GM12878 (cell line): ENCODE measurements around the gene ABCC1. TPM values are rescaled to one million over a fixed set of nuclear protein-coding genes. Genes with fewer than 3 reads are reported as not detected.

Experiments
- ATAC-seq: fragments of 200-7000 bp; cut with Tn5 transposase; 3 replicates; pipeline ENCODE4 v1.9.1; 2020; ENCODE audit warnings: mild to moderate bottlenecking, moderate library complexity
- BruUV-seq: library from RNA; stranded (reverse); fragments of 400-500 nt; replicated peaks from 2 replicates; lab custom pipeline; 2021; lab: Mats Ljungman, UMichigan
- CTCF ChIA-PET: fragments of 300-600 bp; sonication (Branson Sonifier 250); formaldehyde crosslinking; extraction: SDS; loops from one replicate; lab custom pipeline; 2021; ENCODE audit warnings: inconsistent platforms; lab: Yijun Ruan, JAX
- POLR2A ChIA-PET: fragments of 350-600 bp; formaldehyde crosslinking; extraction: SDS; loops from one replicate; lab custom pipeline; 2021; ENCODE audit warnings: inconsistent platforms; lab: Charles Lee
- RAD21 ChIA-PET: fragments of 300-600 bp; sonication (Branson Sonifier 250); formaldehyde crosslinking; loops from one replicate; lab custom pipeline; 2023; ENCODE audit warnings: antibody characterized with exemption; ENCODE audit not compliant: unreplicated experiment; lab: Charles Lee
- SMC1A ChIA-PET: fragments of 300-600 bp; sonication (Branson Sonifier 250); formaldehyde crosslinking; loops from one replicate; lab custom pipeline; 2023; ENCODE audit not compliant: unreplicated experiment, uncharacterized antibody; lab: Charles Lee
- DNase-seq: peaks from one replicate; pipeline ENCODE4 v3.0.0-alpha.2; 2011; ENCODE audit warnings: low read depth, low spot score
- FAIRE-seq: peaks from 3 replicates; lab custom pipeline; 2011; peaks lifted over from hg19 to GRCh38; lab: Jason Lieb, UNC
- H2AFZ ChIP-seq: 2 replicates; pipeline ENCODE4 v1.6.0; 2011; ENCODE audit warnings: low read depth, low read length, control low read depth; ENCODE audit not compliant: control insufficient read depth
- H3K27ac ChIP-seq: 2 replicates; pipeline ENCODE4 v1.5.1; 2011; ENCODE audit warnings: control low read depth; ENCODE audit not compliant: control insufficient read depth, insufficient read depth
- H3K27me3 ChIP-seq, 2 experiments: replicated peaks in 1 of 2; 2 replicates each; pipeline versions ENCODE4 v1.6.0 to v1.6.1; 2011; ENCODE audit warnings: low read length in 1 of 2; ENCODE audit not compliant: control insufficient read depth in 2 of 2, insufficient read depth in 2 of 2
- H3K36me3 ChIP-seq, 2 experiments: 2 replicates each; pipeline ENCODE4 v1.5.1; 2011; ENCODE audit warnings: low read length in 1 of 2; ENCODE audit not compliant: control insufficient read depth in 2 of 2, insufficient read depth in 2 of 2
- H3K4me1 ChIP-seq: 2 replicates; pipeline ENCODE4 v1.6.1; 2011; ENCODE audit warnings: mild to moderate bottlenecking, low read length, moderate library complexity, mixed read lengths; ENCODE audit not compliant: control insufficient read depth, insufficient read depth
- H3K4me2 ChIP-seq: 2 replicates; pipeline ENCODE4 v1.6.0; 2011; ENCODE audit warnings: control low read depth; ENCODE audit not compliant: control insufficient read depth, insufficient read depth
- H3K4me3 ChIP-seq: fragments of 200-600 bp; sonication (generic); 2 replicates; pipeline ENCODE4 v1.5.1; 2016
- H3K79me2 ChIP-seq: 2 replicates; pipeline ENCODE4 v1.6.0; 2011; ENCODE audit warnings: low read length; ENCODE audit not compliant: control insufficient read depth, insufficient read depth
- H3K9ac ChIP-seq: 2 replicates; pipeline ENCODE4 v1.8.0; 2011; ENCODE audit warnings: low read length, control low read depth, mixed read lengths; ENCODE audit not compliant: control insufficient read depth, insufficient read depth
- H3K9me3 ChIP-seq: replicated peaks from 3 replicates; pipeline ENCODE4 v1.5.1; 2011; ENCODE audit warnings: mild to moderate bottlenecking, low read length; ENCODE audit not compliant: control insufficient read depth, insufficient read depth
- H4K20me1 ChIP-seq: 2 replicates; pipeline ENCODE4 v1.6.0; 2011; ENCODE audit not compliant: control insufficient read depth, insufficient read depth
- BCL11A ChIP-seq: IDR thresholded peaks from 2 replicates; pipeline ENCODE4 v1.6.1; 2011; ENCODE audit warnings: low read depth, low read length
- IKZF1 ChIP-seq: fragments of 450-650 bp; conservative IDR thresholded peaks from 2 replicates; pipeline ENCODE4 v1.6.1; 2017; ENCODE audit warnings: antibody characterized with exemption, mild to moderate bottlenecking
- KAT2A ChIP-seq: conservative IDR thresholded peaks from 2 replicates; pipeline ENCODE4 v1.6.1; 2011; ENCODE audit warnings: low read depth, low read length; ENCODE audit not compliant: control insufficient read depth
- NFXL1 ChIP-seq: fragments of 450-650 bp; IDR thresholded peaks from 2 replicates; pipeline ENCODE4 v1.6.1; 2017; ENCODE audit warnings: antibody characterized with exemption, mild to moderate bottlenecking, borderline replicate concordance
- NRF1 ChIP-seq: conservative IDR thresholded peaks from 2 replicates; pipeline ENCODE4 v1.6.1; 2011; ENCODE audit warnings: mild to moderate bottlenecking, low read depth, low read length, improper control_type of control experiment
- RAD51 ChIP-seq: fragments of 450-650 bp; IDR thresholded peaks from 2 replicates; pipeline ENCODE4 v1.6.1; 2016; ENCODE audit warnings: moderate library complexity, mild to moderate bottlenecking, inconsistent platforms
- RUNX3 ChIP-seq: IDR thresholded peaks from 2 replicates; pipeline ENCODE4 v1.6.1; 2012; ENCODE audit warnings: low read length, inconsistent platforms
- SIN3A ChIP-seq: IDR thresholded peaks from 2 replicates; pipeline ENCODE4 v1.6.1; 2012; ENCODE audit warnings: low read depth, low read length, improper control_type of control experiment
- SMAD1 ChIP-seq: fragments of 450-650 bp; IDR thresholded peaks from 2 replicates; pipeline ENCODE4 v1.6.1; 2018; ENCODE audit warnings: mild to moderate bottlenecking, low read depth; ENCODE audit not compliant: partially characterized antibody
- ZNF687 ChIP-seq: fragments of 450-650 bp; IDR thresholded peaks from 2 replicates; pipeline ENCODE4 v1.6.1; 2017; ENCODE audit warnings: mild to moderate bottlenecking, moderate library complexity
- WGBS: methylation state at CpG from one replicate; pipeline ENCODE4 v1.1.6; 2016; ENCODE audit warnings: low lambda C conversion rate; ENCODE audit not compliant: insufficient replicate concordance, insufficient coverage; ENCODE audit errors: missing lambda C conversion rate; 5-methylcytosine and 5-hydroxymethylcytosine counted together
- in situ Hi-C: fragments of 300-500 bp; cut with MboI; formaldehyde crosslinking; loops from 9 replicates; pipeline ENCODE4 v1.14.3; 2018; ENCODE audit warnings: mixed read lengths
- intact Hi-C: fragments of 100-400 bp; cut with micrococcal nuclease; formaldehyde crosslinking; loops from one replicate; pipeline ENCODE4 v1.14.2; 2022; ENCODE audit not compliant: unreplicated experiment
- polyA plus RNA-seq, 11 experiments: library from polyadenylated mRNA; depleted of rRNA in 4 of 11; unstranded in 6 of 11; stranded (reverse) in 5 of 11; fragments of >200 nt; fragmentation: Nextera tagmentation in 4 of 11; fragmentation: Illumina TruSeq in 1 of 11; extraction: Ambion mirVana in 4 of 11; extraction: Trizol in 1 of 11; gene quantifications; 1 replicate in 1 of 11; 2 replicates in 10 of 11; pipeline versions ENCODE4 v1.2.1 to v1.2.3, GENCODE V29; 2011 to 2016; ENCODE audit warnings: inconsistent platforms in 2 of 11, missing spikeins in 2 of 11, low read depth in 1 of 11
- total RNA-seq, 4 experiments: library from RNA; depleted of rRNA in 3 of 4; stranded (reverse); fragments of >200 nt in 3 of 4; fragmentation: Illumina TruSeq in 1 of 4; extraction: Trizol in 1 of 4; gene quantifications; 2 replicates each; pipeline versions ENCODE4 v1.2.1 to v1.2.3, GENCODE V29; 2013 to 2021

ABCC1 gene
- total and polyA plus RNA-seq, 10 of the 15 experiments (the other 5 are each of a cell fraction or from before 2014, with no cell fraction given) = 3.2 to 44.6 (median 14.5) TPM

- peak; percentile 4; the same call in 1 of the 3 replicates for ATAC-seq
- H2AFZ ChIP-seq = no peak overlapping the region
- no peak for DNase-seq
- no peaks in the 10 kb centered on the region for H3K9me3 ChIP-seq
- POLR2A ChIA-PET = interaction anchor here (0.9 to 2.9 kb wide), 7 partner anchors 9 to 76 kb away, joined by 3 to 21 read pairs (median 6); partner anchors contain the start of gene CEP20
- no peak for TF ChIP-seq RUNX3
- TF ChIP-seq KAT2A = no peak
- TF ChIP-seq, all 136 proteins: peak for 0
- intact Hi-C loops = loop anchor here (5.0 kb wide), 1 partner anchor 76 kb away; no protein-coding TSS in a partner anchor
- ChIA-PET RAD21 (interaction anchor here (1.0 to 2.8 kb wide), 11 partner anchors 9 to 82 kb away, joined by 3 to 28 read pairs (median 5); partner anchors contain the start of gene CEP20), SMC1A (interaction anchor here (0.9 to 5.3 kb wide), 11 partner anchors 9 to 79 kb away, joined by 3 to 40 read pairs (median 5); partner anchors contain the start of gene CEP20), CTCF (interaction anchor here (0.8 to 2.3 kb wide), 5 partner anchors 9 to 82 kb away, joined by 3 to 10 read pairs (median 4); partner anchors contain the start of gene CEP20)
- peaks cover 4% of the 10 kb centered on the region for H4K20me1 ChIP-seq
- BruUV-seq = no TSS peak
- no peak for FAIRE-seq
- in situ Hi-C loops = no loop called here
- peaks cover 16% of the 10 kb centered on the region for H3K4me1 ChIP-seq
- H3K36me3 ChIP-seq = peaks cover 2 to 3% of the 10 kb centered on the region in 2 experiments; a peak in 3 of 4 replicates
- no peaks in the 10 kb centered on the region for H3K27me3 ChIP-seq
- H3K4me3 ChIP-seq = peak overlapping the region; percentile 74
- H3K27ac ChIP-seq = peak overlapping the region; percentile 88
- peak overlapping the region; percentile 88 for H3K9ac ChIP-seq
- peak overlapping the region; percentile 67 for H3K4me2 ChIP-seq
- H3K79me2 ChIP-seq = peaks cover 65% of the 10 kb centered on the region
These were observed 1.5 kb downstream of the ABCC1 start for GRCh38 chr16:15950869-15951268.

GRCh38 chr16:15951852-15952251 is 2.4 kb downstream of the ABCC1 start:
- H3K27me3 ChIP-seq = no peaks in the 10 kb centered on the region
- H3K4me1 ChIP-seq = peaks cover 16% of the 10 kb centered on the region
- H3K4me3 ChIP-seq = peak overlapping the region; percentile 67
- H2AFZ ChIP-seq = no peak overlapping the region
- peak overlapping the region; percentile 66; the same call in 1 of the 2 replicates for H3K27ac ChIP-seq
- DNase-seq (no peak), ATAC-seq (no peak), FAIRE-seq (no peak)
- POLR2A ChIA-PET = interaction anchor here (0.5 to 2.9 kb wide), 6 partner anchors 8 to 157 kb away, joined by 5 to 21 read pairs (median 6); partner anchors contain the start of gene CEP20
- RAD21 ChIA-PET = interaction anchor here (0.9 to 2.8 kb wide), 4 partner anchors 8 to 74 kb away, joined by 3 to 28 read pairs (median 10); partner anchors contain the start of gene CEP20
- H3K79me2 ChIP-seq = peaks cover 72% of the 10 kb centered on the region
- BruUV-seq = no TSS peak
- CTCF ChIA-PET = interaction anchor here (1.3 to 2.3 kb wide), 2 partner anchors 8 to 12 kb away, joined by 4 to 10 read pairs; no protein-coding TSS in a partner anchor
- in situ Hi-C loops (no loop called here), intact Hi-C loops (loop anchor here (5.0 kb wide), 1 partner anchor 75 kb away; no protein-coding TSS in a partner anchor)
- TF ChIP-seq SIN3A (no peak), IKZF1 (0 out of 2 replicates have a peak, but pooled peaks have one; percentile 3), SMAD1 (peak; percentile 8), RAD51 (no peak), NFXL1 (no peak), KAT2A (no peak), NRF1 (no peak), ZNF687 (no peak), BCL11A (no peak)
- peak overlapping the region; percentile 24; the same call in 1 of the 2 replicates for H3K9ac ChIP-seq
- SMC1A ChIA-PET = interaction anchor here (1.3 to 5.3 kb wide), 5 partner anchors 8 to 75 kb away, joined by 5 to 40 read pairs (median 18); partner anchors contain the start of gene CEP20
- H4K20me1 ChIP-seq = peaks cover 4% of the 10 kb centered on the region
- WGBS = 97% methylated on average over 8 of the region's 8 CpGs
- H3K9me3 ChIP-seq = no peaks in the 10 kb centered on the region
- peak overlapping the region; percentile 67 for H3K4me2 ChIP-seq
- H3K36me3 ChIP-seq = peaks cover 2 to 3% of the 10 kb centered on the region in 2 experiments; a peak in 3 of 4 replicates
